ENCODE data around the gene PPP1R3D.
A peak's percentile ranks its signal among the peaks of the same experiment; 100 is the strongest.

PPP1R3D gene

DNA sequence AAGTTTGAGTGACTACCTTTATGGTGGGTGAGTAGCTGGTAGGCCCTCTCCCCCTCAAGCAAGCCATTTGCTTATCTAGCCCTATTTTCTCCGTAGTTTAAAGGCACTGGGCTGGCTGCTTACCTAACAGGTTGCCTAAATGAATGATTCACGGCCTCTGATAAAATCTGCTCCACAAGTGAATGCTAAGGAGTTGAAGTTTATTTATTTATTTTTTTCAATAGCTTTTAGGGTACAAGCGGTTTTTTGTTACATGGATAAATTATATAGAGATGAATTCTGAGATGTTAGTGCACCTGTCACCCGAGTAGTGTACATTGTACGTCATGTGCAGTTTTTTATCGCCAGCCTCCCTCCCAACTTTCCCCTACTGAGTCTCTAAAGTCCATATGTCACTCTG is 9.8 kb upstream of the PPP1R3D start:
- in situ Hi-C loops (cut with HindIII; ENCODE audit: low sequenced_read_pairs): no loop called here
- TF ChIP-seq CTCF (IDR thresholded peaks at IDR 0.05; ENCODE audit: low read depth, low read length, missing control alignments): no peak
- DNase-seq (ENCODE audit: low read depth): no peak
- H3K4me3 ChIP-seq (ENCODE audit: low read depth, low read length): no peak overlapping the region

DNA sequence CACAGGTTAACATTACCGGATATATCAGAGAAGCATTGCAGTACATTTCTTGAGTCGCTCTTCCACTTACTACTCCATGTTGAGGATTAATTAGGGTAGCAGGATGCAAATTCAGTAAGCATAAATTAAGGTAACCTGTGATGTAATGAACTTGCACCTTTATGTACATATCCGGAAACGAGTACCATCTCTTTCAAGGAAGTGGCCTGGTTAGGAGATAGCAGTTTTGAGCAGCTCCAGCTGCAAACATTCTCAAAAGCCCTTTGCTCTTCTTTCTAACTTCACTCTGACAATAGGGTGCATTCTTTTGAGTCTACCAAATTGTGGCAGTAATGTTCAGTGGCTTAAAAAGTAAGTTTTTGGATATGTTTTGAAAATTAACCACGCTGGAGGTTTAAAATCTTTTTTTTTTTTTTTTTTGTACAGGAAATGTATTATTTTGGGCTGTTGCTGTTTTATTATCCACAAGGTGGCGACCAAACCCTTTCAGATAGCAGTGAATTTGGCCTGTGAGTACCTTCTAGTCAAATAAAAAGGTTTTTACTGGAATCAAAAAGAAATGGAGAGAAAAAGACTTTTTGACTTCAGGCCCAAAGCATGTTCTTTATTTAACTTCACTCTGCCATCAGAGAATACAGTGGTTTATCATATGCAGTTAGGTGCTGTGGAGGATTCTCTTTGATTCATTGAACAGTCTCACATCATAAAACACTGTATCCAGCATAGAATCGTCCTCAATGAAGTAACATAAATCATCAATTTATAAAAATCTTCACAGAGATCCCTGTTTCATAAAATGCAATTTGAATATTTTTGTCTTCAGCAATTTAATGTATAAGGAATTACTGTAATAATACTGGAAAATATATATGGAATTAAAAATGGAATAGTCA is 9.0 kb upstream of the PPP1R3D start:
- peak; percentile 60 for DNase-seq (ENCODE audit: low read depth)
- in situ Hi-C loops (cut with HindIII; ENCODE audit: low sequenced_read_pairs): no loop called here
- no peak overlapping the region for H3K4me3 ChIP-seq (ENCODE audit: low read depth, low read length)
- TF ChIP-seq CTCF (IDR thresholded peaks at IDR 0.05; ENCODE audit: low read depth, low read length, missing control alignments): peak; percentile 63

- DNase-seq (ENCODE audit: low read depth): no peak
- in situ Hi-C loops (cut with HindIII; ENCODE audit: low sequenced_read_pairs): no loop called here
- no peak for TF ChIP-seq CTCF (IDR thresholded peaks at IDR 0.05; ENCODE audit: low read depth, low read length, missing control alignments)
- H3K4me3 ChIP-seq (ENCODE audit: low read depth, low read length): no peak overlapping the region
These were observed 8.1 kb upstream of the PPP1R3D start for GRCh38 chr20:59948212-59948611.

DNA sequence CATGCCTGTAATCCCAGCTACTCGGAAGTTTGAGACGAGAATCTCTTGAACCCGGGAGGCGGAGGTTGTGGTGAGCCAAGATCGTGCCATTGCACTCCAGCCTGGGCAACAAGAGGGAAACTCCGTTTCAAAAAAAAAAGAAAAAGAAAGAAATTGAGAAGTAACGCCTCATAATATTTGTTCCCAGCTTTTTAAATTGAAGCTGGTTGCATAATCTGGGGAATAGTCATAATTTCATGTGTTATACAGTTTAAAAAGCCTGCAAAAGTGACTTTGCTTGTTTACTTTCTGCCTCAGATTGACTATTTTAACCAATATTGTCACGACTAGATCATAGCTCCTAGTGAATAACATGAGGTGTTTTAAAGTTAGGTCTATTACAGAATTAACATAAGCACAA is 7.3 kb upstream of the PPP1R3D start:
- no peak for TF ChIP-seq CTCF (IDR thresholded peaks at IDR 0.05; ENCODE audit: low read depth, low read length, missing control alignments)
- in situ Hi-C loops (cut with HindIII; ENCODE audit: low sequenced_read_pairs): no loop called here
- DNase-seq (ENCODE audit: low read depth): no peak

GRCh38 chr20:59945731-59946130 is 5.6 kb upstream of the PPP1R3D start:
- no peak for TF ChIP-seq CTCF (IDR thresholded peaks at IDR 0.05; ENCODE audit: low read depth, low read length, missing control alignments)
- no peak for DNase-seq (ENCODE audit: low read depth)
- H3K4me3 ChIP-seq (ENCODE audit: low read depth, low read length): no peak overlapping the region
- in situ Hi-C loops (cut with HindIII; ENCODE audit: low sequenced_read_pairs): no loop called here

More for the DNA sequence above, 7.3 kb upstream of the PPP1R3D start:
- H3K4me3 ChIP-seq (ENCODE audit: low read depth, low read length): no peak overlapping the region

DNA sequence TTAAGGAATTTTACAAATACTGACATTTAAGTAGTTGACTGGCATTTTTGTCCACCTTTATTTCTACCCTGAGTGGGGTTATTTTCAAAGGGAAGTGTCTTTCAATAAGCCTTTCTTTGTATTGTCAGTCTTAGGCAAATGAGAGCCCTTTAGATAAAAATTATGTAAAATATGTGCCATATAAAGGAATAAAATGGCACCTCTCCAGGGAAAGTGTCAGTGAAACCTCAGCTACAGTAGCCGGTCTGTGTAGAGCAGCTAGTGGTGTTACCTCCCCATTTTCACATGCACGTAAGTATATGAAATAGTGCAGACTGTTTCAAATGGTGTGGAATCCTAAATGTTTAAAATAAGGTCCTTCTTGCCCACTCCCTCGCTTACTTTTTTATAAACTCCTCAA is 5.1 kb upstream of the PPP1R3D start:
- in situ Hi-C loops (cut with HindIII; ENCODE audit: low sequenced_read_pairs): no loop called here
- no peak for DNase-seq (ENCODE audit: low read depth)
- no peak for TF ChIP-seq CTCF (IDR thresholded peaks at IDR 0.05; ENCODE audit: low read depth, low read length, missing control alignments)
- H3K4me3 ChIP-seq (ENCODE audit: low read depth, low read length): no peak overlapping the region
